Measurements from ENCODE around the gene CHPF. TPM values are rescaled to one million over a fixed set of nuclear protein-coding genes. Genes with fewer than 3 reads are reported as not detected.

The CHPF gene
- total and polyA plus RNA-seq, 10 of the 15 experiments (the other 5 are each of a cell fraction or from before 2014, with no cell fraction given), result 0.09 to 17.4 (median 8.3) TPM; not detected in 1

DNA sequence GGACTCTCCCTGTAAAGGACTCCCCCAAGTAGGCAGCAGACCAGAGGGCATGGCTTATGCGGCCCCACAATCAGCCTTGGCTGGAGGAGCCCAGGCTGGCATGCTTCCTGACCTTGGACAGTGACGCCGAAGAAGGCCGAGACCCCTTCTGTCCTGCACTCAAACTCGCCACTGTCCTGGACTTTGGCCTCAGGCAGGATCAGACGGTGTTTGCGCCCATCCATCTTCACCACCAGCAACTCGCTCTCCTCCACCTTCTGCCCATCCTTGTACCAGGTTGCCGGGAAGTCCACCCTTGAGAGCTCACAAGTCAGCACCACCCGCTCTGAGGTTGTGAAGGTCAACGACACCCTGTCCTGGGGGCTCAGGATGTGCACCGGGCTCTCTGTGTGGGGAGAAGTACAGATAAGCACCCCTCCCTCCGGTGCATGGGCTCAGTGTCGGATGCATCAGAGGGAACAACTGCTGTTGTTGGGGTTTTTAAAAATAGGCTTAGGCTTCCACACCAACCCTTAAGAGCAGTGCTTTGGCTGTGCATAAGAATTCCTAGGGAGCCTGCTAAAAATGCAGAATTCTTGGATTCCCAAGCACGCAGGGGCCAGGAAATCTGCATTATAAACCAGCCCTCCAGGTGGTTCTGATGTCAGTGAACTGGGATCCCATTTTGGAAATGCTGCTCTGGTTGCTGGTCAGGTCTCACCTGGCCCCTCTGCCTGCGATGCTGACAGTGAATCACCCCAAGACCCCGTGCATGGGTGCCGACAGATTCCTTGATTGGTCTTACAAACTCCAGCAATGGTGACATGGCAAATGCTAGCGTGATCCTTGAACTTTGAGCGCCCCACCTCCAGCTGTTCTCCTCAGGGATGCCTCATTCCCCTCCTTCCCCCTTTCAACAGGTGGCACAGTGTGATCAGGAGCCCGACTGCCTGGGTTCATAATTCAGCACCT is 21.8 kb upstream of the CHPF start (continued):
- no peak for TF ChIP-seq BACH1 (IDR thresholded peaks at IDR 0.05; ENCODE audit: borderline replicate concordance)
- TF ChIP-seq NR2F1 (conservative IDR thresholded peaks at IDR 0.05), result no peak
- no peak for TF ChIP-seq YBX1 (IDR thresholded peaks at IDR 0.05)
- no peak for TF ChIP-seq FOXK2 (IDR thresholded peaks at IDR 0.05)
- no peak for TF ChIP-seq ELK1 (IDR thresholded peaks at IDR 0.05; ENCODE audit: low read depth, low read length)

- 17% methylated on average over 20 of the region's 20 CpGs for WGBS (ENCODE audit: insufficient coverage, insufficient replicate concordance, low lambda C conversion rate, missing lambda C conversion rate)
- CTCF ChIA-PET, result interaction anchor here (0.9 kb wide), 1 partner anchor 21 kb away, joined by 3 read pairs; no protein-coding TSS in a partner anchor
- FAIRE-seq, result no peak
- H4K20me1 ChIP-seq (ENCODE audit: control insufficient read depth, insufficient read depth), result no peaks in the 10 kb centered on the region
- H3K27ac ChIP-seq (ENCODE audit: control insufficient read depth, insufficient read depth), result no peak overlapping the region
- H3K4me2 ChIP-seq (ENCODE audit: control insufficient read depth, insufficient read depth), result no peak overlapping the region
- DNase-seq (ENCODE audit: low read depth, low spot score), result no peak
- no peak for ATAC-seq
- SMC1A ChIA-PET (ENCODE audit: uncharacterized antibody, unreplicated experiment), result no interaction called here
- in situ Hi-C loops (cut with MboI) (no loop called here), intact Hi-C loops (cut with micrococcal nuclease; ENCODE audit: unreplicated experiment) (no loop called here)
- POLR2A ChIA-PET, result no interaction called here
- no TSS peak for BruUV-seq (replicated peaks)
- no peaks in the 10 kb centered on the region for H3K79me2 ChIP-seq (ENCODE audit: control insufficient read depth, insufficient read depth, low read length)
- no peaks in the 10 kb centered on the region for H3K4me1 ChIP-seq (ENCODE audit: control insufficient read depth, insufficient read depth, low read length)
- RAD21 ChIA-PET (ENCODE audit: unreplicated experiment), result no interaction called here
- no peaks in the 10 kb centered on the region for H3K36me3 ChIP-seq (ENCODE audit: control insufficient read depth in 2 of 2, insufficient read depth in 2 of 2, low read length in 1 of 2)
- no peak overlapping the region for H3K9ac ChIP-seq (ENCODE audit: control insufficient read depth, insufficient read depth, low read length)
- H3K27me3 ChIP-seq (replicated peaks in 1 of 2; ENCODE audit: control insufficient read depth in 2 of 2, insufficient read depth in 2 of 2, low read length in 1 of 2), result peaks cover 0 to 2% of the 10 kb centered on the region in 2 experiments; a peak in 2 of 4 replicates
- H2AFZ ChIP-seq (ENCODE audit: control insufficient read depth, low read depth, low read length), result no peak overlapping the region
- no peaks in the 10 kb centered on the region for H3K9me3 ChIP-seq (replicated peaks; ENCODE audit: control insufficient read depth, insufficient read depth, low read length)
- H3K4me3 ChIP-seq, result no peak overlapping the region
- no peak for TF ChIP-seq MEF2B (IDR thresholded peaks at IDR 0.05; ENCODE audit: partially characterized antibody, poor library complexity, severe bottlenecking)
- TF ChIP-seq TCF12 (IDR thresholded peaks at IDR 0.05; ENCODE audit: low read depth, low read length), result no peak
- TF ChIP-seq DPF2 (IDR thresholded peaks at IDR 0.05), result no peak
- no peak for TF ChIP-seq STAT3 (IDR thresholded peaks at IDR 0.05; ENCODE audit: low read depth, low read length)
- TF ChIP-seq SMAD1 (IDR thresholded peaks at IDR 0.05; ENCODE audit: low read depth, partially characterized antibody), result no peak
- TF ChIP-seq NR2F1 (conservative IDR thresholded peaks at IDR 0.05), result no peak
- no peak for TF ChIP-seq ZBTB11 (CRISPR knock-in tag; IDR thresholded peaks at IDR 0.05)
- TF ChIP-seq JUNB (IDR thresholded peaks at IDR 0.05), result no peak
- TF ChIP-seq CEBPZ (IDR thresholded peaks at IDR 0.05; ENCODE audit: low read depth, low read length), result no peak
- no peak for TF ChIP-seq TAF1 (IDR thresholded peaks at IDR 0.05; ENCODE audit: borderline replicate concordance, low read depth, low read length)
Observed at GRCh38 chr2:219563271-219563928, 19.8 kb upstream of the CHPF start.

Data from GM12878 (cell line).